ENCODE data around the gene HS6ST2.

HS6ST2 gene

DNA sequence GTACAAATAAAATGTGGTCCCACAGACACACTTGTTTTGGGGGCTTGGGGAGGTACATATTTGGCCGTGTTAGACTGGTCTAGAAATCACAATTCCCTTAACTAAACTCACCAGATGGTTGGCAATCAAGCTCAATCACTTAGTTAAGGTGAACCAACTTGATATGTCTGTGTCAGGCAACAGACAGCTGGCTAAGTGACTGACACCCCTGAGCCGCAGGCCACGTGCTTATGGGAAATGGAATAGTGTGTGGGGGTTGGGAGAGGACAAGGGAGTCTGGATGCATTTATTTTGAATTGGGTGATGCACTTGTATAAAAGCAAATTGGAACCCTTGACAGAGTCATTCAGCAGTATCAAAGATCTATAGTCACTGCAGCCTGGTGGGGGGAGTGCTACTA is 209.0 kb downstream of the HS6ST2 start:
- DNase-seq (ENCODE audit: low read depth) = no peak
- H3K4me3 ChIP-seq (ENCODE audit: low read depth, low read length) = no peak overlapping the region
- TF ChIP-seq, protein P1, sequence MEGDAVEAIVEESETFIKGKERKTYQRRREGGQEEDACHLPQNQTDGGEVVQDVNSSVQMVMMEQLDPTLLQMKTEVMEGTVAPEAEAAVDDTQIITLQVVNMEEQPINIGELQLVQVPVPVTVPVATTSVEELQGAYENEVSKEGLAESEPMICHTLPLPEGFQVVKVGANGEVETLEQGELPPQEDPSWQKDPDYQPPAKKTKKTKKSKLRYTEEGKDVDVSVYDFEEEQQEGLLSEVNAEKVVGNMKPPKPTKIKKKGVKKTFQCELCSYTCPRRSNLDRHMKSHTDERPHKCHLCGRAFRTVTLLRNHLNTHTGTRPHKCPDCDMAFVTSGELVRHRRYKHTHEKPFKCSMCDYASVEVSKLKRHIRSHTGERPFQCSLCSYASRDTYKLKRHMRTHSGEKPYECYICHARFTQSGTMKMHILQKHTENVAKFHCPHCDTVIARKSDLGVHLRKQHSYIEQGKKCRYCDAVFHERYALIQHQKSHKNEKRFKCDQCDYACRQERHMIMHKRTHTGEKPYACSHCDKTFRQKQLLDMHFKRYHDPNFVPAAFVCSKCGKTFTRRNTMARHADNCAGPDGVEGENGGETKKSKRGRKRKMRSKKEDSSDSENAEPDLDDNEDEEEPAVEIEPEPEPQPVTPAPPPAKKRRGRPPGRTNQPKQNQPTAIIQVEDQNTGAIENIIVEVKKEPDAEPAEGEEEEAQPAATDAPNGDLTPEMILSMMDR (IDR thresholded peaks at IDR 0.05; ENCODE audit: insufficient read depth, low read depth, low read length, missing control alignments) = no peak

DNA sequence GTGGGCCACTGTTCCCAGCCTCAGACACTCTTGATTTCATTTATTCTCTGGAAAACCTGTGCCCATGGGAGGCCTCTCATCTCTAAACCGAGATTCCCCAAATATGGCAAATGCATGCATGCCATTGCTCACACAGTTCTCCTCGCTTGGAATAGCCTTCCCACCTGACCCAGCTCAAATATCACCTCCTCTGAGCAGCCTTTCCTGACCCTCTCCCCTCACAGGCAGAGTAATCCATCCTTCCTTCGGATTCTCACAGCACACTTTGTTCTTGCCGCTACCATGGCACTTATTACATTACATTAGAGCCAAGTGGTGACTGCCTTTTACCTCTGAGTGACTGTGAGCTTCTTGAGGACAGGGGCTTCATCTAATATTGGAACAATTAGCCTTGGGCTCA is 209.5 kb downstream of the HS6ST2 start:
- no peak for DNase-seq (ENCODE audit: low read depth)
- TF ChIP-seq, protein P1 (IDR thresholded peaks at IDR 0.05; ENCODE audit: insufficient read depth, low read depth, low read length, missing control alignments) = no peak
- no peak overlapping the region for H3K4me3 ChIP-seq (ENCODE audit: low read depth, low read length)

DNA sequence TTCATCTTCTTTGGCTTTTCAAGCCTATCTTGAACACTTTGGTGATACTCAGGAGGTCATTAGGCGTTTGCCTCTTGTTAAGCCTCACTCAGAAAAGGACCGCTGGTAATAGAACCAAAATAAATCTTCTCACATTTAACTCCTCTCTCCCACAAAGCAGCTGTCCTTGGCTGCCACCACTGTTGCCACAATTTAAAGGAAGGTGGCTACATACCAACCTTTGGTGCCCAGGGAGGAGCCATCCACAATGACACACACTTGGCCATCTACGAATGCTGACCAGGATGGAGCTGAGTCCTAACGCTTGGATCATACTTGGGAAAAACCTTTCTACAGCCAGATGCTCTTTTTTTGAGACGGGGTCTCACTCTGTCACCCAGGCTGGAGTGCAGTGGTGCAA is 210.2 kb downstream of the HS6ST2 start:
- TF ChIP-seq, protein P1 (IDR thresholded peaks at IDR 0.05; ENCODE audit: insufficient read depth, low read depth, low read length, missing control alignments) = no peak
- DNase-seq (ENCODE audit: low read depth) = no peak
- no peak overlapping the region for H3K4me3 ChIP-seq (ENCODE audit: low read depth, low read length)

DNA sequence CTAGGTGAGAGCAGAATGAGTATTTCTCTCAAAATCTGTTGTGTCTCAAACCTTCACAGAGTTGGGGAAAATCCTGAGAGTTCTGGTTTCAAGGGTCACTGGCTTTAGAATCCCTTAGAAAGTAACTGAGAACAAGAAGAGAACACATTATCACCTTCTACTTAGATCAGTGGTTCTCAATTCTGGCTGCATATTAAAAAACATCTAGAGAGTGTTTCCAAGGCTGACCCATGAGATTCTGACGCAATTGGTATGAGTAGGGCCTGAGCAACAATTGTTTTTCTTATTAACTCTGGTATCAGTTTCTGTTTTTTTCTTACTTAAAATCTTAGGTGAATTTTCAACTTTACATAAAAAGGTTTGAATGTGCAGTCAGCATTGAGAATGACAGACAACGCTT is 212.8 kb downstream of the HS6ST2 start:
- no peak overlapping the region for H3K4me3 ChIP-seq (ENCODE audit: low read depth, low read length)
- TF ChIP-seq, protein P1 (IDR thresholded peaks at IDR 0.05; ENCODE audit: insufficient read depth, low read depth, low read length, missing control alignments) = no peak
- DNase-seq (ENCODE audit: low read depth) = no peak

DNA sequence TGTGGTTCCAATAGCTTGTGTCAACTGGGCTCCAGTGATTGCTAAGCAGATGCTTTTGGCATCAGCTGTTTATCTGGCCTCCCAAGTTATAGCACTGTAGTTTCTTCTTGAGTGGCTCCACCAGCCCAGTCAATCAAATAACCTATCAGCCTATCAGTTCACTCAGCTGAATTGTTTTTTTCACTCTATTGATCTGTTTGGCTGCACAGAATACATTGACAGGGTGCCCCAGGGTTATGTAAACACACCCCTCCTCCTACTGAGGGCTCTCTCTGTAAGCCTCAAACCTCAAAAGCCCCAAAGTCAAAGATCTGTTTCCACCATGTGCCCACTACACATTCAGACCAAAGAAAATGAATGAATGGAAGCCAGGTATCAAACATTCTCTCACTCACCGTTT is 214.0 kb downstream of the HS6ST2 start:
- TF ChIP-seq, protein P1 (IDR thresholded peaks at IDR 0.05; ENCODE audit: insufficient read depth, low read depth, low read length, missing control alignments) = no peak

DNA sequence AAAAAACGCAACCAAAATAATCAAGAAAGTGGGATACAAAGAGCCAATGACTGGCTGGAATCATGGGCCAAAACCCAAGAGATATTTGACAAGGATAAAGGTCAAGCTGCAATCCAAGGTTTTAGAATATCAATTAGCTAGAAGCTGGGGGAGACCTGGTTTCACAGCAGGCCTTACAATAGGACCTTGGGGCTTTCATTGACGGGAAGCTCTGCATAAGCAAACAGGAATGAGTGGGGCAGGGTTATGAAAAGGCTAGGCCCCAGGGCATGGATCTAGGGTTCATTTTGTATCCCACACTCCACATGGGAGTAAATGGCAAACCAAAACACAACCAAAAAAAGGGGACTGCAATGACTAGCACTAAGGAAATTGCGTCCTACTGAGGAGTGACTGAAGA is 215.3 kb downstream of the HS6ST2 start:
- TF ChIP-seq, protein P1 (IDR thresholded peaks at IDR 0.05; ENCODE audit: insufficient read depth, low read depth, low read length, missing control alignments) = no peak
- no peak overlapping the region for H3K4me3 ChIP-seq (ENCODE audit: low read depth, low read length)
- DNase-seq (ENCODE audit: low read depth) = no peak

More for the DNA sequence above, 214.0 kb downstream of the HS6ST2 start:
- DNase-seq (ENCODE audit: low read depth) = no peak
- no peak overlapping the region for H3K4me3 ChIP-seq (ENCODE audit: low read depth, low read length)

DNA sequence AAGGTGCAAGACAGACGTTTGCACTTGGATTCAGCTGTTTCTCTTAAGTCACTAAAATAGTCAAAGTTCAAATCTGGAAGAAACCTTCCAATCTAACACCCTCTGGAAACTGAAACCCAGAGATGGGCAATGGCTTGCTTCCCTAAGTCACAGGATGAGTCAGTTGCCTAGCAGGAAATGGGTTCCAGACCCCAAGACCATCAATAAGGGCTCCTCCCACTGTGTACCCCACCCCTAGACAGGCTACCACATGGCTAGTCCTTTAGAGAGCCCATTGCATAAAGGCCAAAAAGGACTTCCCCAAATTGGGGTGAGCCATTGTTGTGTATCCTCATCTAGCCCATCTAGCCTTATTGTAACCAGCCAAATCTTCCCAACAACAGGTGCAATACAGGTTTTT is 216.2 kb downstream of the HS6ST2 start:
- TF ChIP-seq, protein P1 (IDR thresholded peaks at IDR 0.05; ENCODE audit: insufficient read depth, low read depth, low read length, missing control alignments) = no peak
- no peak overlapping the region for H3K4me3 ChIP-seq (ENCODE audit: low read depth, low read length)
- DNase-seq (ENCODE audit: low read depth) = no peak

Data from GM12865 (cell line).